CD14-positive monocyte (primary cell): ENCODE data around the gene SPSB4. TPM values are rescaled to one million over a fixed set of nuclear protein-coding genes. Genes with fewer than 3 reads are reported as not detected.

Source experiments
- DNase-seq, 3 donors: peaks; one replicate each; pipeline ENCODE4 v3.0.0-alpha.2; 2011 to 2022
- H2AFZ ChIP-seq: 2 replicates; pipeline ENCODE4 v1.6.0; 2012; ENCODE audit warnings: mild to moderate bottlenecking, low read depth, low read length, inconsistent platforms; ENCODE audit not compliant: insufficient read depth, poor library complexity, severe bottlenecking
- H3K27ac ChIP-seq, 2 donors: 1 replicate in 1 of 2; 2 replicates in 1 of 2; pipeline ENCODE4 v1.5.1; 2012 to 2013; ENCODE audit warnings: low read length in 2 of 2, control low read depth in 1 of 2, inconsistent platforms in 1 of 2, low read depth in 1 of 2, mild to moderate bottlenecking in 1 of 2
- H3K27me3 ChIP-seq, 2 donors: one replicate each; pipeline versions ENCODE4 v1.6.0 to v1.6.1; 2011 to 2013; ENCODE audit warnings: low read length in 2 of 2; ENCODE audit not compliant: control insufficient read depth in 2 of 2, insufficient read depth in 2 of 2
- H3K36me3 ChIP-seq, 2 donors: replicated peaks in 1 of 2; 1 replicate in 1 of 2; 2 replicates in 1 of 2; pipeline versions ENCODE4 v1.5.1 to v1.6.1; 2012 to 2013; ENCODE audit warnings: low read length in 2 of 2, control low read depth in 1 of 2, inconsistent platforms in 1 of 2, mild to moderate bottlenecking in 1 of 2; ENCODE audit not compliant: insufficient read depth in 2 of 2, control insufficient read depth in 1 of 2
- H3K4me1 ChIP-seq, 2 donors: 1 replicate in 1 of 2; 2 replicates in 1 of 2; pipeline versions ENCODE4 v1.5.1 to v1.6.1; 2012 to 2013; ENCODE audit warnings: low read length in 2 of 2, control low read depth in 1 of 2, inconsistent platforms in 1 of 2, mild to moderate bottlenecking in 1 of 2, moderate library complexity in 1 of 2; ENCODE audit not compliant: insufficient read depth in 2 of 2, control insufficient read depth in 1 of 2
- H3K4me2 ChIP-seq: replicated peaks from 2 replicates; pipeline ENCODE3; 2012; ENCODE audit warnings: low read length, moderate library complexity, mild to moderate bottlenecking; ENCODE audit not compliant: poor library complexity, severe bottlenecking; ENCODE audit errors: extremely low read depth
- H3K4me3 ChIP-seq, 3 experiments: fragments of 200-600 bp in 1 of 3; sonication (generic) in 1 of 3; replicated peaks in 1 of 3; 1 replicate in 2 of 3; 2 replicates in 1 of 3; pipeline ENCODE4 v1.5.1; 2011 to 2013; ENCODE audit warnings: low read length in 3 of 3, mild to moderate bottlenecking in 3 of 3, control low read depth in 2 of 3, low read depth in 2 of 3, inconsistent platforms in 1 of 3, moderate library complexity in 1 of 3
- H3K79me2 ChIP-seq: 2 replicates; pipeline ENCODE4 v1.6.0; 2012; ENCODE audit warnings: mild to moderate bottlenecking, control low read depth, inconsistent platforms, low read length, moderate library complexity; ENCODE audit not compliant: insufficient read depth
- H3K9ac ChIP-seq: 2 replicates; pipeline ENCODE4 v1.6.0; 2017; ENCODE audit warnings: low read length, mild to moderate bottlenecking; ENCODE audit not compliant: insufficient read depth, poor library complexity, severe bottlenecking
- H3K9me3 ChIP-seq, 2 donors: replicated peaks in 1 of 2; 1 replicate in 1 of 2; 2 replicates in 1 of 2; pipeline versions ENCODE4 v1.5.1 to v1.6.1; 2012 to 2013; ENCODE audit warnings: low read length in 2 of 2, control low read depth in 1 of 2; ENCODE audit not compliant: control insufficient read depth in 1 of 2, insufficient read depth in 1 of 2
- H4K20me1 ChIP-seq: 2 replicates; pipeline ENCODE4 v1.6.0; 2012; ENCODE audit warnings: mild to moderate bottlenecking, low read length, control low read depth, moderate library complexity; ENCODE audit not compliant: insufficient read depth
- H3K27ac Mint-ChIP-seq, 7 donors: one replicate each; pipeline ENCODE4 v1.8.0; 2020; ENCODE audit warnings: mild to moderate bottlenecking in 7 of 7, mixed read lengths in 7 of 7, moderate library complexity in 6 of 7, inconsistent platforms in 2 of 7
- H3K27me3 Mint-ChIP-seq, 3 donors: one replicate each; pipeline ENCODE4 v1.8.0; 2021 to 2022; ENCODE audit warnings: low read depth in 3 of 3, mild to moderate bottlenecking in 3 of 3, mixed read lengths in 3 of 3, moderate library complexity in 3 of 3, inconsistent platforms in 1 of 3
- H3K36me3 Mint-ChIP-seq, 2 donors: one replicate each; pipeline ENCODE4 v1.8.0; 2020; ENCODE audit warnings: mixed read lengths in 2 of 2, inconsistent platforms in 1 of 2, mild to moderate bottlenecking in 1 of 2
- H3K4me1 Mint-ChIP-seq: one replicate; pipeline ENCODE4 v1.8.0; 2020; ENCODE audit warnings: mild to moderate bottlenecking, mixed read lengths
- H3K4me3 Mint-ChIP-seq, 2 donors: one replicate each; pipeline ENCODE4 v1.8.0; 2020; ENCODE audit warnings: mild to moderate bottlenecking in 2 of 2, mixed read lengths in 2 of 2, moderate library complexity in 1 of 2
- H3K9me3 Mint-ChIP-seq, 7 donors: one replicate each; pipeline ENCODE4 v1.8.0; 2020 to 2022; ENCODE audit warnings: mixed read lengths in 7 of 7, mild to moderate bottlenecking in 6 of 7, moderate library complexity in 6 of 7, inconsistent platforms in 2 of 7
- CTCF ChIP-seq: fragments of 200-600 bp; IDR thresholded peaks from one replicate; pipeline ENCODE4 v1.8.0; 2022; ENCODE audit warnings: antibody characterized with exemption, mild to moderate bottlenecking
- WGBS: methylation state at CpG from one replicate; pipeline ENCODE4 v1.1.5; 2013; ENCODE audit warnings: missing lambda C conversion rate; ENCODE audit not compliant: insufficient coverage; 5-methylcytosine and 5-hydroxymethylcytosine counted together
- intact Hi-C, 2 donors: fragments of 100-400 bp; cut with micrococcal nuclease; formaldehyde crosslinking; loops; one replicate each; pipeline versions ENCODE4 v1.15.0 to v1.15.1; 2023
- polyA plus RNA-seq, 3 donors: library from polyadenylated mRNA; depleted of rRNA in 1 of 3; unstranded in 2 of 3; stranded (reverse) in 1 of 3; fragments of 300-500 nt in 2 of 3; fragments of >200 nt in 1 of 3; fragmentation: Illumina TruSeq in 2 of 3; gene quantifications; 1 replicate in 2 of 3; 2 replicates in 1 of 3; pipeline ENCODE4 v1.2.3, GENCODE V29; 2012 to 2021

SPSB4 gene
- polyA plus RNA-seq, 3 donors = not detected

GRCh38 chr3:141114179-141114745 lies 63.1 kb downstream of the SPSB4 start:
- intact Hi-C loops = no loop called here
- no peak for DNase-seq
- H3K79me2 ChIP-seq = no peaks in the 10 kb centered on the region
- Mint-ChIP-seq H3K27ac (no peak overlapping the region), H3K36me3 (no peaks in the 10 kb centered on the region), H3K27me3 (peaks cover 0 to 5% (median 3%) of the 10 kb centered on the region in 3 donors), H3K4me1 (peaks cover 2% of the 10 kb centered on the region), H3K4me3 (no peak overlapping the region), H3K9me3 (peaks cover 0 to 13% (median 3%) of the 10 kb centered on the region in 7 donors)
- no peak overlapping the region for H3K9ac ChIP-seq
- WGBS = 89% methylated on average over 10 of the region's 10 CpGs
- TF ChIP-seq CTCF = no peak
- H4K20me1 ChIP-seq = no peaks in the 10 kb centered on the region
- no peaks in the 10 kb centered on the region for H3K4me1 ChIP-seq
- no peak overlapping the region for H3K27ac ChIP-seq
- H2AFZ ChIP-seq = no peak overlapping the region
- H3K27me3 ChIP-seq = no peaks in the 10 kb centered on the region
- H3K4me3 ChIP-seq = no peak overlapping the region
- H3K4me2 ChIP-seq = no peak overlapping the region
- H3K9me3 ChIP-seq = peaks cover 0 to 3% of the 10 kb centered on the region in 2 donors
- H3K36me3 ChIP-seq = no peaks in the 10 kb centered on the region

GRCh38 chr3:141114816-141115460 lies 63.8 kb downstream of the SPSB4 start:
- Histone ChIP-seq H3K4me2 (no peak overlapping the region), H3K27me3 (no peaks in the 10 kb centered on the region), H3K36me3 (no peaks in the 10 kb centered on the region), H3K4me1 (no peaks in the 10 kb centered on the region), H3K79me2 (no peaks in the 10 kb centered on the region), H3K27ac (no peak overlapping the region), H2AFZ (no peak overlapping the region), H3K4me3 (no peak overlapping the region), H3K9me3 (peaks cover 0 to 3% of the 10 kb centered on the region in 2 donors), H3K9ac (no peak overlapping the region), H4K20me1 (no peaks in the 10 kb centered on the region)
- peak; percentile 32 for TF ChIP-seq CTCF
- Mint-ChIP-seq H3K4me3 (no peak overlapping the region), H3K27ac (no peak overlapping the region), H3K27me3 (peaks cover 0 to 5% (median 5%) of the 10 kb centered on the region in 3 donors), H3K4me1 (no peaks in the 10 kb centered on the region), H3K36me3 (no peaks in the 10 kb centered on the region), H3K9me3 (peaks cover 0 to 11% (median 3%) of the 10 kb centered on the region in 7 donors)
- WGBS = 96% methylated on average over 5 of the region's 13 CpGs
- intact Hi-C loops = no loop called here
- no peak for DNase-seq
